ENCODE measurements around the gene HOMER1. TPM values are rescaled to one million over a fixed set of nuclear protein-coding genes. Genes with fewer than 3 reads are reported as not detected.

The HOMER1 gene
- total and polyA plus RNA-seq, 2 of the 13 experiments (the other 11 are each of a cell fraction or from before 2014, with no cell fraction given), result 5.3 to 24.8 TPM

GRCh38 chr5:79495311-79495710 lies 18.6 kb downstream of the HOMER1 start:
- peaks cover 13% of the 10 kb centered on the region for H3K4me1 ChIP-seq (ENCODE audit: insufficient read depth, low read length)
- H3K4me3 ChIP-seq (replicated peaks in 1 of 3; ENCODE audit: insufficient read depth in 1 of 3, low read depth in 2 of 3, low read length in 3 of 3), result no peak overlapping the region
- no TSS peak for BruUV-seq (replicated peaks)
- DNase-seq (ENCODE audit: low spot score) (peak; percentile 36), ATAC-seq (peak; percentile 42; the same call in 2 of the 3 replicates), FAIRE-seq (no peak)
- CTCF ChIA-PET (ENCODE audit: low intra/inter-chr PET ratio, low total read pairs), result no interaction called here
- H3K9ac ChIP-seq (ENCODE audit: insufficient read depth, low read depth, low read length), result no peak overlapping the region
- in situ Hi-C loops (cut with HindIII; ENCODE audit: extremely low pct_ligation_motif_present, low pct_unique_long_range_greater_than_20kb) (no loop called here), intact Hi-C loops (cut with micrococcal nuclease; ENCODE audit: unreplicated experiment) (no loop called here)
- no peak overlapping the region for H2AFZ ChIP-seq (ENCODE audit: low read length)
- H3K27ac ChIP-seq (ENCODE audit: extremely low read length, insufficient read depth, low read length), result no peak overlapping the region
- no peaks in the 10 kb centered on the region; the same call in 1 of the 2 replicates for H4K20me1 ChIP-seq (ENCODE audit: insufficient read depth, low read length)
- 38% methylated on average over 2 of the region's 2 CpGs for WGBS (ENCODE audit: low lambda C conversion rate)
- POLR2A ChIA-PET, result no interaction called here
- H3K9me3 ChIP-seq (ENCODE audit: low read length), result no peaks in the 10 kb centered on the region
- H3K4me2 ChIP-seq (ENCODE audit: low read depth, low read length), result no peak overlapping the region
- H3K27me3 ChIP-seq (ENCODE audit: control insufficient read depth in 1 of 2, insufficient read depth in 2 of 2, low read length in 2 of 2), result no peaks in the 10 kb centered on the region
- H3K36me3 ChIP-seq (replicated peaks in 1 of 2; ENCODE audit: control insufficient read depth in 1 of 2, insufficient read depth in 2 of 2, low read length in 2 of 2), result 0 out of 5 replicates have a peak, but pooled peaks cover 0 to 3% of the 10 kb centered on the region in 2 experiments
- H3K79me2 ChIP-seq (ENCODE audit: insufficient read depth, low read length), result peaks cover 28% of the 10 kb centered on the region
- no peak for TF ChIP-seq CSRNP2 (CRISPR knock-in tag; conservative IDR thresholded peaks at IDR 0.05; ENCODE audit: low read depth)
- TF ChIP-seq SALL1 (CRISPR knock-in tag; IDR thresholded peaks at IDR 0.05), result no peak
- TF ChIP-seq ZNF317 (CRISPR knock-in tag; IDR thresholded peaks at IDR 0.05), result no peak
- no peak for TF ChIP-seq CTCF (CRISPR knock-in tag; IDR thresholded peaks at IDR 0.05)
- TF ChIP-seq FOXP1 (IDR thresholded peaks at IDR 0.05), result no peak
- 0 out of 2 replicates have a peak, but pooled peaks have one; percentile 18 for TF ChIP-seq FOXP1 (CRISPR knock-in tag; IDR thresholded peaks at IDR 0.05)
- 0 out of 2 replicates have a peak, but pooled peaks have one; percentile 15 for TF ChIP-seq ARID3A (IDR thresholded peaks at IDR 0.05; ENCODE audit: low read depth, low read length)
- TF ChIP-seq ZNF121 (CRISPR knock-in tag; IDR thresholded peaks at IDR 0.05), result no peak
- no peak for TF ChIP-seq MBD4 (IDR thresholded peaks at IDR 0.05; ENCODE audit: borderline replicate concordance, low read length)
- no peak for TF ChIP-seq ZFP41 (CRISPR knock-in tag; IDR thresholded peaks at IDR 0.05; ENCODE audit: borderline replicate concordance)
- no peak for TF ChIP-seq SP140L (CRISPR knock-in tag; IDR thresholded peaks at IDR 0.05; ENCODE audit: borderline replicate concordance)
- TF ChIP-seq CENPT (CRISPR knock-in tag; IDR thresholded peaks at IDR 0.05; ENCODE audit: low read depth), result no peak
- no peak for TF ChIP-seq HDAC2 (CRISPR knock-in tag; IDR thresholded peaks at IDR 0.05)
- no peak for TF ChIP-seq BRF2 (CRISPR knock-in tag; IDR thresholded peaks at IDR 0.05)
- no peak for TF ChIP-seq RFX1 (IDR thresholded peaks at IDR 0.05)
- TF ChIP-seq ARNT (IDR thresholded peaks at IDR 0.05), result no peak
- no peak for TF ChIP-seq ZNF607 (CRISPR knock-in tag; IDR thresholded peaks at IDR 0.05; ENCODE audit: borderline replicate concordance)
- no peak for TF ChIP-seq PAF1 (CRISPR knock-in tag; IDR thresholded peaks at IDR 0.05)
- TF ChIP-seq KDM3A (CRISPR knock-in tag; IDR thresholded peaks at IDR 0.05; ENCODE audit: low read depth), result no peak
- TF ChIP-seq ZNF891 (CRISPR knock-in tag; IDR thresholded peaks at IDR 0.05), result no peak
- TF ChIP-seq ZNF570 (CRISPR knock-in tag; IDR thresholded peaks at IDR 0.05; ENCODE audit: borderline replicate concordance), result no peak
- no peak for TF ChIP-seq HNRNPLL (IDR thresholded peaks at IDR 0.05; ENCODE audit: low read depth, low read length, poor library complexity, severe bottlenecking)
- TF ChIP-seq ZNF674 (CRISPR knock-in tag; IDR thresholded peaks at IDR 0.05; ENCODE audit: low read depth), result no peak
